Astrocyte of the hippocampus (primary cell): ENCODE data around the gene HES5.

ENCODE experiments used
- DNase-seq: peaks from one replicate; pipeline ENCODE4 v3.0.0; 2011; ENCODE audit warnings: low read depth, low spot score

The HES5 gene

GRCh38 chr1:2501041-2501819 lies 28.8 kb downstream of the HES5 start:
- DNase-seq, result no peak

DNA sequence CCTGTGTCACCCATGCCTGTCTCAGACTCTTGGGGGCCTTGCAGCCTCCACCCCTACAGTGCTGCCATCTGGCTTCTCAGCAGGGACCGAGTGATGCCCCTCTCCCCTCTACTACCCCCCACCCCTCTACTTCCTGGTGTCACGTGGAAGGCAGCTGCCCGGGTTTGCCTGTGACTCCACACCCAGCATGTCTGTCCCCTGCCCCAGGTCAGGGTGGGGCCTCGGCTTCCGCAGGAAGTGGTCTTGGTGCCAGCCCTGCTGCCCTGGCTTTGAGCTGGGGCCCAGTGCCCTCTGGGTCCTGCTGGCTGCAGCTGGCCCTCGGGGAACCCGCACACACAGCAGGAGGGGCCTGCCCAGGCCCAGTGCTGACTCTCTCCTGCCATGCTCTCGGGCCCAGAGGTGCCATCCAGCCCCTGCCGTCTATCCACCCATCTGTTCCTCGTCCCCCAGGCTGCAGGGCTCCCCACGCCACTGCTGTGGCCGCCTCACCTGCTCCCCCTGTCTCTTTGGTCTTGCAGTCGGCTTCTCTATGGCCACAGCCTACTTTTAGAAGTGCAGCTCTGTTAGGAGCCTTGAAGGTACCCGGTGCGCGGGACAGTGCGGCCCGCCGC lies 30.0 kb downstream of the HES5 start:
- DNase-seq, result no peak

- no peak for DNase-seq
These were observed 30.8 kb downstream of the HES5 start for GRCh38 chr1:2499260-2499659.

GRCh38 chr1:2498648-2499047 lies 31.4 kb downstream of the HES5 start:
- DNase-seq, result no peak

GRCh38 chr1:2497891-2498290 lies 32.2 kb downstream of the HES5 start:
- no peak for DNase-seq

DNA sequence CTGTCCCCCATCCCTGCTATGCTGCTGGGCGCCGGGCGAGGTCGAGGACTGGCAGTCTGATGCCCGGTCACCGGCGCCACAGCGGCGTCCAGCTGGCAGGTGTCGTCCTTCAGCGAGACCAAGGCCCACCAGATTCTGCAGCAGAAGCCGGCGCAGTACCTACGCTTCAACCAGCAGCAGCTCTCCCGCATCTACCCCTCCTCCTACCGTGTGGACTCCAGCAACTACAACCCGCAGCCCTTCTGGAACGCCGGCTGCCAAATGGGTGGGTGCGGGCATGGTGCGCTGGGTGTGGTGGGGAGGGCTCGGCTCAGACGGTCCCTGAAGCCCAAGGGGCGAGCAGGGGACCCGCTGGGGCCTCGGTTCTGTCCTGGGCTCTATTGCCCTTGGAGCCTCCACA lies 33.3 kb downstream of the HES5 start:
- DNase-seq, result no peak

- no peak for DNase-seq
These were observed 33.9 kb downstream of the HES5 start for GRCh38 chr1:2496087-2496622.

- no peak for DNase-seq
These were observed 34.5 kb downstream of the HES5 start for GRCh38 chr1:2495546-2495945.

- no peak for DNase-seq
These were observed 35.0 kb downstream of the HES5 start for GRCh38 chr1:2495026-2495425.

GRCh38 chr1:2494323-2494693 lies 35.8 kb downstream of the HES5 start:
- DNase-seq, result no peak

GRCh38 chr1:2493691-2494322 lies 36.3 kb downstream of the HES5 start:
- DNase-seq, result peak; percentile 72

GRCh38 chr1:2493218-2493617 lies 36.8 kb downstream of the HES5 start:
- DNase-seq, result no peak

GRCh38 chr1:2492091-2492490 lies 38.0 kb downstream of the HES5 start:
- no peak for DNase-seq

- DNase-seq, result no peak
These were observed 40.4 kb downstream of the HES5 start for GRCh38 chr1:2489615-2490014.

GRCh38 chr1:2488688-2489087 lies 41.4 kb downstream of the HES5 start:
- DNase-seq, result no peak

GRCh38 chr1:2486558-2486957 lies 43.5 kb downstream of the HES5 start:
- no peak for DNase-seq

DNA sequence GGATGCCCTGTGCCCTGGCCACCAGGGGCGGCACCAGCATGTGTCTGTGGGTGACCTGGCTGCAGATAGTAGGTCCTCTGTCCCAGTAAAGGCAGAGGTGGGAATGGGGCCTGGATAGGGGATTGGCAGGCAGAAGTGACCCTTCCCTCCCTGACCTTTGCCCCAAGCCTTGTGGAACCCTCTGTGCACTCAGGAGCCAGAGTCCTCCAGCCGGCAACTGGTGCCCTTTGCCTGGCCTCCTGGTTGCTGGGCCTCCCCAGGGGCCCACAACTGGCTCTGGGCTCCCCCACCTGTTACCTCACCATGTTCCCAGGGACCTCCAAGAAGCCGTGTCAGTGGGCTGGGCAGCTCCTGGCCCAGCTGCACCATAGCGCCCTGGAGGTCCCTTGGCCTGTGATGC lies 44.0 kb downstream of the HES5 start:
- DNase-seq, result no peak

GRCh38 chr1:2483970-2484369 lies 46.1 kb downstream of the HES5 start:
- no peak for DNase-seq

- DNase-seq, result no peak
These were observed 47.0 kb downstream of the HES5 start for GRCh38 chr1:2483026-2483425.

DNA sequence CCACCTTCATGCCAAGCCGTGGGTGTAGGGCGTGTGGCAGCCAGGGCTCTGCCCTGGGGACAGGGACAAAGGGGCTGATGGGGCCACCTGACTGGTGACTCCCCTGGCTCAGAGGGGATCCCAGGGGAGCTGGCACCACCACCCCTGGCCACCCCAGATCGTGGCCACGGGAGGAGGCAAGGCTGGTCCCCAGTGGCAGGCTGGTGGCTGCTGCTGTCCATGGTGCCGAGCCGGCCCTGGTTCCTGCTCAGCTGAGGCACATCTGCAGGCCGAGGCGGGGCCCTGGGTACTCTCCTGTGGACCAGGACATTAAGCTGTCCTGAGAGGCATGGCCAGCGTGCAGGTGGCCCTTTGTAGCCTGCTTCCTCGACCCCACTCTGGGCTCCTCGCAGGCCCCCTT lies 47.5 kb downstream of the HES5 start:
- peak; percentile 42 for DNase-seq

DNA sequence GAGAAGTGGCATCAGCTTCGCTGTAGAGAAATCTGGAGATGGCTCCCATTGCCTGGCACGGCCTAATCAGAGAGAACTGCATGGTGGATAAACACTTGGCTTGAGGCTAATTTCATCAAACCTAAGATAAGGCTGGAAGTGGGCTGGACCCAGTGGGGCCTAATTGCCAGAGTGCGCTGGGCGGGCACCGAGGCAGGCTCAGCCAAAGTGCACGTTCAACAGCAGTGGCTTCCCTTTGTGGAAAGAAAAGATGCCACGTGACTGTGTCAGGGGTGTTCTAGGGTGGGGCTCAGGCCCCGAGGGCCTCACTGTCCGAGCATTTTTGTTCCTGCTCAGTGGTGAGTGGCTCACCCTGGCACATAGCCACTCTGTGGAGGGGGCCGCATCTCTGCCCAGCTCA lies 48.2 kb downstream of the HES5 start:
- peak; percentile 60 for DNase-seq

- no peak for DNase-seq
These were observed 49.1 kb downstream of the HES5 start for GRCh38 chr1:2480986-2481364.
